Measurements from ENCODE around the gene ZNF860. TPM values are rescaled to one million over a fixed set of nuclear protein-coding genes. Genes with fewer than 3 reads are reported as not detected.

The ZNF860 gene
- polyA plus RNA-seq = 27.7 TPM

DNA sequence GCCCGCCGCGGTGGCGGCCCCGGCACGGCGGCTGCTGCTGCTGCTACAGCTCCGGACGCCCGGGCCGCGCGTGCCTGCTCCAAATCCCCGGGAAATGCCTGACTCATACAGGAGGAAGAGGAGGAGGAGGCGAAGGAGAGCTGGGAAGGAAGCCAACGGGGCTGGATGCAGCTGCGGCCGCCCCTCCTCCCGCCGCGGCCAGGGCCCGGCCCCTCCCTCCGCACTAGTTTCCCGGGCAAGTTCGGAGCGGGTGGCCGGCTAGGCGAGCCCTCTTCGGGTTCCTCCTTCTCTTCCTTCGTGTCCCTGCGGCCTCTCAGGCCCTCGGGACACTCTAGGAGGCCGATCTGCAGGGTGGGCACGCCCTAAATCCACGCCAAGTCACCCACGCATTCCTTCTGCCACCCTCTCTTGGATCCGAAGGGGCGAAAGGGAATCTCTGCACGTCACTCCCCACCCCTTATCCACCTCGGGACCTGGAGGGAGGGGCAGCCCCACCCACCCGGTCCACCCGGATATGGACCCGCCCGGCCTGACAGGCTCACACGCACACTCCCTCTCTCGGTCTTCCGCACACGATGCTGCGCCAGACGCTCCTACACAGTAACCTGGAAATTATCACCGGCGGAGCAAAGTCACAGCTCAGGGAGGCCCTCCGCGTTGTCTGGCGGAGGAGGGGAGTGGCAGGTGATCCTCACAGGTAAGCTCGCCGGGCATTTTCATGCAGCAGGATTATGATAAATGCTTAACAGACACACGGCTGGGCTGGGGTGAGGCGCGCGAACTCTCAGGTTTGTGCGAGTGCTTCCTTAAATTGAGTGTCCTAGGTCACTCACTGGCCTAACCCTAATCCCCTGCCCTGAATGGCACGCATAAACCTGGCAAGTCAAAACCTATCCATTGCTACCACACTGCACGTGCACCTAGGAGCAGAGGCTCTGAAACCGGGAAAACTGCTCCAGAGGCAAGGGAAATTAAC is at the start of gene ZNF860, which contains the start of gene OSBPL10:
Gene ZNF860, plus strand, starts transcription at position 545 of the 976 bp plus-strand sequence. CDS start 7,330 bp downstream, outside the sequence.
Gene OSBPL10, minus strand, starts transcription at position 57 of the 976 bp plus-strand sequence. CDS start 83 bp downstream, outside the sequence.
- Mint-ChIP-seq H3K4me3 (peak within 1 kb of the TSS; percentile 95 to 99 (median 97)), H3K27me3 (no peaks in the 10 kb centered on the region), H3K4me1 (peaks cover 50 to 64% (median 60%) of the 10 kb centered on the region in 3 donors), H3K36me3 (peaks cover 12% of the 10 kb centered on the region), H3K9me3 (peaks cover 0 to 6% (median 2%) of the 10 kb centered on the region in 3 donors), H3K27ac (peak within 1 kb of the TSS; percentile 90 to 97 (median 95))

DNA sequence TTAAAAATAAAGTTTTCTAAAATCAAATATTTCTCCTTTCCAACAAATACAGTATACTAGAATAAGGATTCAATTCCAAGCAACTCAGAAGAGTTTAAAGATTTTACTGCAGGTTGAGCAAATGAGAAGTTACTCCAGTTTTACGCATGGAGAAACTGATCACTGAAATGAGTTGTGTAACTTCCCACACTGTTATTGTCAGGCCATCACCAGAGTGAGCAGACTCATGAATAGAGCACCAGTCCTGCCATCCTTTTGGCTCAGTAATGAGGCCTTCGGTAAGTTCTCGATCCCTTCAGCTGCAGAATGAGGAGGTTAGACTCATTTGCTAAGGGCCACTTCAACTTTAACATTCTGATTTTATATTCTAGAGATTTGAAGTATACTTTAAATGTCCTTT is 48.6 kb upstream of the ZNF860 start:
- no peaks in the 10 kb centered on the region for H3K9me3 Mint-ChIP-seq
- H3K27me3 Mint-ChIP-seq = no peaks in the 10 kb centered on the region
- peak overlapping the region; percentile 63 to 93 (median 89) for H3K27ac Mint-ChIP-seq
- H3K36me3 Mint-ChIP-seq = no peaks in the 10 kb centered on the region
- H3K4me1 Mint-ChIP-seq = peaks cover 49 to 52% (median 52%) of the 10 kb centered on the region in 3 donors
- H3K4me3 Mint-ChIP-seq = peak overlapping the region in 2 of 4 donors; percentile 28 to 95

DNA sequence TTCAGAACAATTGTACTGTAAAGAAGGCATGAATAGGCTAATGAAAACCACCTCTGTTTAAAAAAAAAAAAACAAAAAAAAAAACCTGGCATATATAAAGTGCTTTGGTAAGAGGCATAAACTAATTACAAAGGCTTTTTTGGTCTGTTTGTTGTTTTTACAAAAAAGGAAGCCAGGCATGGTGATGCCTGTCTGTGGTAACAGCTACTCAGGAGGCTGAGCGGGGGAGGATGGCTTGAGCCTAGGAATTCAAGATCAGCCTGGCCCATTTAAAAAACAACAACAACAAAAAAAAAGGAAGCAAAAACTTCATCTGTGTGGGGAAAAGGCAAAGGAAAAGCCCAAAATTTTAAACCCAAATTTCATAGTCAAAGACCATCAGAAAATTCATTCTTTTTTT is 47.5 kb upstream of the ZNF860 start:
- H3K9me3 Mint-ChIP-seq = no peaks in the 10 kb centered on the region
- no peaks in the 10 kb centered on the region for H3K27me3 Mint-ChIP-seq
- H3K4me1 Mint-ChIP-seq = peaks cover 41 to 47% (median 42%) of the 10 kb centered on the region in 3 donors
- H3K27ac Mint-ChIP-seq = peak overlapping the region; percentile 89 to 93 (median 91)
- no peaks in the 10 kb centered on the region for H3K36me3 Mint-ChIP-seq
- H3K4me3 Mint-ChIP-seq = peak overlapping the region; percentile 44 to 95 (median 80)

DNA sequence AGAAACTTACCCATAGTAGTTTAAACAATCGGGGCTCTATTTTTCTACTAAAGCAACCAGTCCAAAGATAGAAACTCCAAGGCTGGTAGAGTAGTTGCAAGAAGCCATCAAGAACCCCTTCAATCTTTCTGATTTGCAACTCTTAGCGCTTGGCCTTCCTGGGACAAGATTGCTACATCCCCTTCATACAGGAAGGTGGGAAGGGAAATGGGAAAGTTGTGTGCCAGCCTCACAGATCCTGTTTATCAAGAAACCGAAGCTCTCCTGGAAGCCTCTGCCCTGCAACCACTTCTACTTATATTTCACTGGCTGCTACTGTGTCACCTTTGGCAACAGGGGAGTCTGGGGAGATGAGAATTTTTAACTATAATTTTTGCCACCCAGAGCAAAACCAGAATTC is 46.7 kb upstream of the ZNF860 start:
- H3K36me3 Mint-ChIP-seq = no peaks in the 10 kb centered on the region
- H3K4me1 Mint-ChIP-seq = peaks cover 40 to 47% (median 41%) of the 10 kb centered on the region in 3 donors
- H3K4me3 Mint-ChIP-seq = peak overlapping the region in 3 of 4 donors; percentile 54 to 84 (median 83)
- peak overlapping the region; percentile 63 to 93 (median 89) for H3K27ac Mint-ChIP-seq
- H3K27me3 Mint-ChIP-seq = no peaks in the 10 kb centered on the region
- H3K9me3 Mint-ChIP-seq = no peaks in the 10 kb centered on the region

DNA sequence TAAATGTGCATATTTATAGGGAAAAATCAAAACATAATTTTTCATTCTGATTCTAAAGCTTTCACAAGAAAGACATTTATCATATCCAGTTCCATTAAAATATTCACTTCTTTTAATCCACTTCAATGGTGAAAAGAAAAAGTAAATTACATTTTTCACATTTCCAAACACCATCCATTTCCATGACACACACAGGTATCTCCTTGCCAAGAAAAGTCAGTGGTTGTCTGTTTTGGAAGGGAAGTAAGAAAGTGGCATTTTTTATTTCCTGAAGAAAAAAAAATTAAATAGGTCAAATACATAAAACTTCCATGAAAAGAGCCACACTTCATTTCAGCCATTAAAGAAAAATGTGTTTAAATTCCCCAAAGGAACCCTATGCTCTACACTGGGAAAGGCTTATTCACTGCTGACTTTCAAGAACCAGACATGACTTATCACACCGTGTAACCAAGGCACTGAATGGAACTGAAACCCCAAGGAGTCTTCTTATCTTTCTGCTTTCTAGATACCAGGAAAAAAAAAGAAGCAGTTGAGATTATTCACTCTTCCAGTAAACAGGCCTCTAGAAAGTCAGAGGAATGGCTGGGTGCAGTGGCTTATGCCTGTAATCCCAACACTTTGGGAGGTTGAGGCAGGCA is 45.0 kb upstream of the ZNF860 start:
- H3K4me3 Mint-ChIP-seq = peak overlapping the region in 3 of 4 donors; percentile 29 to 66 (median 58)
- H3K27ac Mint-ChIP-seq = peak overlapping the region in 2 of 3 donors; percentile 19 to 59
- no peaks in the 10 kb centered on the region for H3K27me3 Mint-ChIP-seq
- H3K4me1 Mint-ChIP-seq = peaks cover 38 to 40% (median 39%) of the 10 kb centered on the region in 3 donors
- peaks cover 2% of the 10 kb centered on the region for H3K36me3 Mint-ChIP-seq
- H3K9me3 Mint-ChIP-seq = no peaks in the 10 kb centered on the region

GRCh38 chr3:31937225-31937624 is 44.3 kb upstream of the ZNF860 start:
- peak overlapping the region in 1 of 3 donors; percentile 28 for H3K27ac Mint-ChIP-seq
- H3K9me3 Mint-ChIP-seq = no peaks in the 10 kb centered on the region

DNA sequence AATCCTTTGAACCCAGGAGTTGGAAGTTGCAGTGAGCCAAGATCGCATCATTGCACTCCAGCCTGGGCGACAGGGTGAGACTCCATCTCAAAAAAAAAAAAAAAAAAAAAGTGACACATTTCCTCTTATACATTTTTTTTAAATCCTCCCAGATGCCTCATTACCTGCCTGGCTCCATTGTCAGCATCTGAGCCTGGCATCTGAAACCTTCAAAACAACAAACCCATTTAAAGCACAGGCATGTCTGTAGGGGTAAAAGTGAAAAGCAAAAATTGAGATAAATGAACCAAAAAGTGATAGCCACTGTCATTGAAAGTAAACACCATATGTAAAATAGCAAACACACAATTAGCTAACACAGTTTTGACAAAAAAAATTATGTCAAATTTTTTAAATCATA is 39.1 kb upstream of the ZNF860 start:
- H3K36me3 Mint-ChIP-seq = peaks cover 3% of the 10 kb centered on the region
- peak overlapping the region; percentile 86 to 96 (median 90) for H3K27ac Mint-ChIP-seq
- H3K4me3 Mint-ChIP-seq = peak overlapping the region; percentile 75 to 92 (median 80)

More at GRCh38 chr3:31937225-31937624, 44.3 kb upstream of the ZNF860 start:
- Mint-ChIP-seq H3K27me3 (no peaks in the 10 kb centered on the region), H3K4me3 (no peak overlapping the region), H3K4me1 (peaks cover 40 to 42% (median 41%) of the 10 kb centered on the region in 3 donors), H3K36me3 (peaks cover 2% of the 10 kb centered on the region)

DNA sequence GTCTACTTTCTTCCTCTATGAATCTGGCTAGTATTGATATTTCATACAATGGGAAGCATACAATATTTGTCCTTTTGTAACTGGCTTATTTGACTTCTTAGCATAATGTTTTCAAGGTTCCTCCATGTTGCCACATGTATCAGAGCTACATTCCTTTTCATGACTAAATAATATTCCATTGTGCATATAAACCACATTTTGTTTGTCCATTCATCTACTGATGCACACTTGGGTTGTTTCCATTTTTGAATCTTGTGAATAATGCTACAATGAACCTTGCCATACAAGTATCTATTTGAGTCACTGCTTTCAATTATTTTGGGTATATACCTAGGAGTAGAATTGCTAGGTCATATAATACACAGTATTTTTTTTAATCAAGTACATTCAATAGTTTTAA is 38.5 kb upstream of the ZNF860 start:
- Mint-ChIP-seq H3K9me3 (peaks cover 0 to 2% (median 0%) of the 10 kb centered on the region in 3 donors), H3K36me3 (peaks cover 3% of the 10 kb centered on the region), H3K4me1 (peaks cover 45 to 53% (median 51%) of the 10 kb centered on the region in 3 donors), H3K27ac (peak overlapping the region; percentile 53 to 96 (median 90)), H3K4me3 (peak overlapping the region; percentile 29 to 85 (median 67)), H3K27me3 (peaks cover 2% of the 10 kb centered on the region)

More for the DNA sequence above, 39.1 kb upstream of the ZNF860 start:
- peaks cover 0 to 2% (median 0%) of the 10 kb centered on the region in 3 donors for H3K9me3 Mint-ChIP-seq
- peaks cover 39 to 47% (median 45%) of the 10 kb centered on the region in 3 donors for H3K4me1 Mint-ChIP-seq
- H3K27me3 Mint-ChIP-seq = peaks cover 2% of the 10 kb centered on the region

DNA sequence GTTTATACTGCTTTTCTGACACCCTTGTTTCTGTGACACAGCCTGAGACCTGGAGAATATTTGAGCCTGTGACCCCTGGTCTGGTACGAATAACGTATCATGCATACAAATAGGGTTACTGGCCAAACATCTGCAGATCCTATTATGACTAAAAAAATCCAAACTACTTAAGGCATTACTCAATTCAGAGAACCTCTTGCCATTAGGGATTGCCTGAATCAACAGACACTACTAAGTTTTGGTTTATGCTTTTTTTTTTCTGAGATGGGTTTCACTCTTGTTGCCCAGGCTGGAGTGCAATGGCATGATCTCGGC is 35.9 kb upstream of the ZNF860 start:
- H3K27ac Mint-ChIP-seq = peak overlapping the region; percentile 83 to 96 (median 96)
- peaks cover 0 to 3% (median 2%) of the 10 kb centered on the region in 3 donors for H3K9me3 Mint-ChIP-seq
- H3K36me3 Mint-ChIP-seq = peaks cover 5% of the 10 kb centered on the region
- peak overlapping the region; percentile 40 to 90 (median 72) for H3K4me3 Mint-ChIP-seq
- H3K4me1 Mint-ChIP-seq = peaks cover 60 to 74% (median 70%) of the 10 kb centered on the region in 3 donors
- peaks cover 2% of the 10 kb centered on the region for H3K27me3 Mint-ChIP-seq

DNA sequence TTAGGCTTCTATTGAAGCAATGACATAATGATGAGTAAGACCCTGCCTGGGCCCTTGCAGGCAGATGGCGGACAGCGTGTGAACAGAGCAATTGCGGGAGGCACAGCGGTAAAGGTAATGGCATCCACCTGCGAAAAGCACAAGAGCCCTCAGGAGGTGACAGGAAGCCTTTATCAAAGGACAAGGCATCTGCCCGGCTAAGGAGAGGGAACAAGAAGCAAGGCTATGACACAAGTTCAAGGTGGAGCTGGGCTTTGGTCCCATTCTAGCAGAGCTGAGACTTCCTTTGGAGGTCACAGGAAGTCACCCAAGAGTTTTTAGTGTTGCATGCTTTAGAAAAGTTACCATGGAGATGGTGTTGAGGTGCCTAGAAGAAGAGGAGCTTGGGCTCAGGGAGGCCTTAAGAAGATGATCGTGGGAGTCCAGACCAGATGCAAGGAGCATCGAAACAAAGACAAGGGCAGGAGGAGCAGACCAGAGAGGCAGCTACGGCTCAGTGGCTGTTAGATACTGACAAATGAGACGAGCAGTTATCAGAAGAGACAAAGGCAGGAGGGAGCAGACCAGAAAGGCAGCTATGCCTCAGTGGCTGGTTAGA is 35.0 kb upstream of the ZNF860 start:
- Mint-ChIP-seq H3K27ac (peak overlapping the region; percentile 83 to 100 (median 96)), H3K36me3 (peaks cover 4% of the 10 kb centered on the region), H3K27me3 (peaks cover 2% of the 10 kb centered on the region), H3K4me3 (peak overlapping the region; percentile 71 to 87 (median 80)), H3K4me1 (peaks cover 56 to 70% (median 66%) of the 10 kb centered on the region in 3 donors), H3K9me3 (peaks cover 0 to 3% (median 2%) of the 10 kb centered on the region in 3 donors)

DNA sequence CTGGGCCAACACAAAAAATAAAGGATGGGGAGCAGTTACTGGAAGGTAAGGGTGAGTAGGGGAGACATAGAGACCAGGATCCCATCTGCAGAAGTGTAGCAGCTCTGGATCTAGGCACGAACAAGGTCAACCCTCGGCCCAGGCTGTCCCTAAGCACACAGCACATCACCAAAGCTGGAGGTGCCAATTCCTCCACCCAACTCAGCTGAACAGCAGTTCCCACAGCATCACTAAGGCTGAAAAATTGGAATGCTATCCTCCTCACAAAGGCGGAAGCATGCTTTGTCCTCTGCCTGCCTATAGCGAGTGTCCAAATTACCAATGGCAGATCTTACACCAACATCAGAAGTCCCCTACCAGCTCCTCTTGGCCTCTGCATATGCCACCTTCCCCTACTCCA is 34.4 kb upstream of the ZNF860 start:
- peaks cover 55 to 71% (median 64%) of the 10 kb centered on the region in 3 donors for H3K4me1 Mint-ChIP-seq
- peaks cover 4% of the 10 kb centered on the region for H3K36me3 Mint-ChIP-seq
- H3K27ac Mint-ChIP-seq = peak overlapping the region; percentile 83 to 100 (median 96)
- peak overlapping the region; percentile 71 to 87 (median 80) for H3K4me3 Mint-ChIP-seq
- H3K27me3 Mint-ChIP-seq = peaks cover 2% of the 10 kb centered on the region
- H3K9me3 Mint-ChIP-seq = peaks cover 0 to 3% (median 2%) of the 10 kb centered on the region in 3 donors

- H3K4me3 Mint-ChIP-seq = peak overlapping the region; percentile 67 to 87 (median 78)
- peaks cover 2% of the 10 kb centered on the region for H3K27me3 Mint-ChIP-seq
- peak overlapping the region; percentile 83 to 100 (median 96) for H3K27ac Mint-ChIP-seq
- peaks cover 0 to 3% (median 2%) of the 10 kb centered on the region in 3 donors for H3K9me3 Mint-ChIP-seq
- H3K36me3 Mint-ChIP-seq = peaks cover 4% of the 10 kb centered on the region
- H3K4me1 Mint-ChIP-seq = peaks cover 56 to 72% (median 64%) of the 10 kb centered on the region in 3 donors
These were observed 33.9 kb upstream of the ZNF860 start for GRCh38 chr3:31947671-31948091.

GRCh38 chr3:31948280-31948679 is 33.3 kb upstream of the ZNF860 start:
- Mint-ChIP-seq H3K27me3 (peaks cover 2% of the 10 kb centered on the region), H3K36me3 (peaks cover 4% of the 10 kb centered on the region), H3K4me1 (peaks cover 54 to 72% (median 63%) of the 10 kb centered on the region in 3 donors), H3K9me3 (peaks cover 0 to 3% (median 0%) of the 10 kb centered on the region in 3 donors), H3K4me3 (peak overlapping the region; percentile 67 to 87 (median 78)), H3K27ac (peak overlapping the region; percentile 83 to 100 (median 96))

DNA sequence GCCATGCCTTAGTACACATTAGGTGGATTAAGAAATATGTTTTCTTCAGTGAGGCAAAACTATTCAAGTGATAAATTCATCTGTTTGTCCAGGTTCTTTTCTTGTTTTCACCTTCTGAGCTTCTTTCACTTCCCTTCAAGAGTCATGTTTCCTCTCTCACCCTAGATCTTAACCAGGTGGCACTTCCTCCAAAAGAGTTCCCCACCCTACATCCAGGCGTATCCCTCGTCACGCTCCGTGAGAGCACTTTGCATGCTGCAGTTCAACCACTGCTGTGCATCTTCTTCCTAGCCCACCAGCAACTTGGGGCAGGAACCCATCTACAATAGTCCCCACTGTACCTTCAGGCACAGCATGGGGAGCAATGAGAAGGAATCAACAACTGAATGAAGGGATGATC is 29.3 kb upstream of the ZNF860 start:
- peak overlapping the region; percentile 72 to 98 (median 89) for H3K27ac Mint-ChIP-seq
- peak overlapping the region; percentile 60 to 90 (median 76) for H3K4me3 Mint-ChIP-seq
- peaks cover 52 to 73% (median 59%) of the 10 kb centered on the region in 3 donors for H3K4me1 Mint-ChIP-seq
- H3K9me3 Mint-ChIP-seq = peaks cover 0 to 8% (median 5%) of the 10 kb centered on the region in 3 donors
- peaks cover 8% of the 10 kb centered on the region for H3K36me3 Mint-ChIP-seq
- H3K27me3 Mint-ChIP-seq = no peaks in the 10 kb centered on the region
